PC-3 (cell line): ENCODE measurements around the gene B3GALNT1. TPM values are rescaled to one million over a fixed set of nuclear protein-coding genes. Genes with fewer than 3 reads are reported as not detected.

ENCODE experiments used
- ATAC-seq: fragments of 200-7000 bp; cut with Tn5 transposase; 2 replicates; pipeline ENCODE4 v1.9.1; 2020; ENCODE audit warnings: mild to moderate bottlenecking, moderate library complexity
- BruUV-seq: library from RNA; stranded (reverse); fragments of 400-500 nt; replicated peaks from 2 replicates; lab custom pipeline; 2021; lab: Mats Ljungman, UMichigan
- CTCF ChIA-PET: fragments of 300-600 bp; sonication (Branson Sonifier 250); formaldehyde crosslinking; loops from one replicate; lab custom pipeline; 2022; ENCODE audit warnings: antibody characterized with exemption; lab: Charles Lee
- POLR2A ChIA-PET: fragments of 300-600 bp; sonication (Branson Sonifier 250); formaldehyde crosslinking; loops from one replicate; lab custom pipeline; 2022; ENCODE audit warnings: antibody characterized with exemption; ENCODE audit not compliant: unreplicated experiment; lab: Charles Lee
- DNase-seq: peaks from one replicate; pipeline ENCODE4 v3.0.0-alpha.2; 2015
- H2AFZ ChIP-seq: fragments of 300-600 bp; sonication (generic); 2 replicates; pipeline ENCODE4 v1.6.0; 2016; ENCODE audit warnings: antibody characterized with exemption, low read length
- H3F3A ChIP-seq: fragments of 300-600 bp; sonication (generic); one replicate; pipeline ENCODE4 v1.6.0; 2017; ENCODE audit warnings: antibody characterized with exemption, low read length, control low read depth, mild to moderate bottlenecking; ENCODE audit not compliant: unreplicated experiment
- H3K27ac ChIP-seq: fragments of 300-600 bp; sonication (generic); 2 replicates; pipeline ENCODE4 v1.5.1; 2016; ENCODE audit warnings: mild to moderate bottlenecking, low read length
- H3K27me3 ChIP-seq: fragments of 300-600 bp; sonication (generic); 2 replicates; pipeline ENCODE4 v1.6.1; 2016; ENCODE audit warnings: low read length, mixed read lengths
- H3K36me3 ChIP-seq: fragments of 300-600 bp; sonication (generic); 2 replicates; pipeline ENCODE4 v1.6.1; 2016; ENCODE audit warnings: low read depth, mixed run types, low read length, mixed read lengths
- H3K4me1 ChIP-seq: fragments of 300-600 bp; sonication (generic); 2 replicates; pipeline ENCODE4 v1.5.1; 2016; ENCODE audit warnings: low read length; ENCODE audit not compliant: insufficient read depth
- H3K4me2 ChIP-seq: fragments of 300-600 bp; sonication (generic); 2 replicates; pipeline ENCODE4 v1.6.0; 2016; ENCODE audit warnings: low read length
- H3K4me3 ChIP-seq: fragments of 300-600 bp; sonication (generic); 2 replicates; pipeline ENCODE4 v1.5.1; 2016; ENCODE audit warnings: mild to moderate bottlenecking, low read length, mixed read lengths
- H3K79me2 ChIP-seq: fragments of 300-600 bp; sonication (generic); 2 replicates; pipeline ENCODE4 v1.6.1; 2017; ENCODE audit warnings: low read length, mixed read lengths
- H3K9ac ChIP-seq: fragments of 300-600 bp; sonication (generic); 2 replicates; pipeline ENCODE4 v1.6.0; 2016; ENCODE audit warnings: mild to moderate bottlenecking, low read length
- H3K9me2 ChIP-seq: fragments of 300-600 bp; sonication (generic); replicated peaks from 2 replicates; pipeline ENCODE4 v1.6.1; 2016; ENCODE audit warnings: mixed run types, low read length, mixed read lengths
- H3K9me3 ChIP-seq: fragments of 300-600 bp; sonication (generic); 2 replicates; pipeline ENCODE4 v1.6.1; 2016; ENCODE audit warnings: low read length, mixed read lengths
- H4K20me1 ChIP-seq: fragments of 300-600 bp; sonication (generic); 2 replicates; pipeline ENCODE4 v1.6.1; 2016; ENCODE audit warnings: low read length, mixed read lengths
- EZH2 ChIP-seq: fragments of 300-600 bp; sonication (generic); IDR thresholded peaks from one replicate; pipeline ENCODE4 v1.6.1; 2017; ENCODE audit warnings: antibody characterized with exemption, mild to moderate bottlenecking, low read length; ENCODE audit not compliant: unreplicated experiment
- EZH2phosphoT487 ChIP-seq: fragments of 300-600 bp; sonication (generic); IDR thresholded peaks from 2 replicates; pipeline ENCODE4 v1.6.1; 2018; ENCODE audit warnings: mild to moderate bottlenecking, antibody characterized with exemption, low read length, borderline replicate concordance
- intact Hi-C: fragments of 100-400 bp; cut with micrococcal nuclease; formaldehyde crosslinking; loops from 2 replicates; pipeline ENCODE4 v1.9.0; 2023
- total RNA-seq: library from RNA; depleted of rRNA; stranded (reverse); fragments of >200 nt; gene quantifications from 2 replicates; pipeline ENCODE4 v1.2.3, GENCODE V29; 2014
- TF ChIP-seq, protein P1 (sequence below): fragments of 300-600 bp; sonication (generic); conservative IDR thresholded peaks from 2 replicates; pipeline ENCODE4 v1.5.1; 2017; ENCODE audit warnings: antibody characterized with exemption, low read depth, mild to moderate bottlenecking, low read length

B3GALNT1 gene
- total RNA-seq, 1 experiment from 2014 or later: 125 TPM

GRCh38 chr3:161049683-161050248, 55.4 kb downstream of the B3GALNT1 start:
- no peaks in the 10 kb centered on the region for H3K27me3 ChIP-seq
- TF ChIP-seq, protein P1, sequence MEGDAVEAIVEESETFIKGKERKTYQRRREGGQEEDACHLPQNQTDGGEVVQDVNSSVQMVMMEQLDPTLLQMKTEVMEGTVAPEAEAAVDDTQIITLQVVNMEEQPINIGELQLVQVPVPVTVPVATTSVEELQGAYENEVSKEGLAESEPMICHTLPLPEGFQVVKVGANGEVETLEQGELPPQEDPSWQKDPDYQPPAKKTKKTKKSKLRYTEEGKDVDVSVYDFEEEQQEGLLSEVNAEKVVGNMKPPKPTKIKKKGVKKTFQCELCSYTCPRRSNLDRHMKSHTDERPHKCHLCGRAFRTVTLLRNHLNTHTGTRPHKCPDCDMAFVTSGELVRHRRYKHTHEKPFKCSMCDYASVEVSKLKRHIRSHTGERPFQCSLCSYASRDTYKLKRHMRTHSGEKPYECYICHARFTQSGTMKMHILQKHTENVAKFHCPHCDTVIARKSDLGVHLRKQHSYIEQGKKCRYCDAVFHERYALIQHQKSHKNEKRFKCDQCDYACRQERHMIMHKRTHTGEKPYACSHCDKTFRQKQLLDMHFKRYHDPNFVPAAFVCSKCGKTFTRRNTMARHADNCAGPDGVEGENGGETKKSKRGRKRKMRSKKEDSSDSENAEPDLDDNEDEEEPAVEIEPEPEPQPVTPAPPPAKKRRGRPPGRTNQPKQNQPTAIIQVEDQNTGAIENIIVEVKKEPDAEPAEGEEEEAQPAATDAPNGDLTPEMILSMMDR: no peak
- TF ChIP-seq EZH2phosphoT487: no peak
- TF ChIP-seq EZH2: no peak
- no peak overlapping the region for H3K4me3 ChIP-seq
- DNase-seq (no peak), ATAC-seq (no peak)
- no TSS peak for BruUV-seq
- no peaks in the 10 kb centered on the region for H3F3A ChIP-seq
- H3K27ac ChIP-seq: no peak overlapping the region
- H3K9me3 ChIP-seq: no peaks in the 10 kb centered on the region
- intact Hi-C loops: no loop called here
- no peaks in the 10 kb centered on the region for H3K4me1 ChIP-seq
- H4K20me1 ChIP-seq: no peaks in the 10 kb centered on the region
- H3K9me2 ChIP-seq: no peaks in the 10 kb centered on the region
- no peaks in the 10 kb centered on the region for H3K79me2 ChIP-seq
- H3K9ac ChIP-seq: no peak overlapping the region
- ChIA-PET CTCF (no interaction called here), POLR2A (interaction anchor here (1.0 kb wide), 1 partner anchor 20 kb away, joined by 3 read pairs; no protein-coding TSS in a partner anchor)
- H3K36me3 ChIP-seq: no peaks in the 10 kb centered on the region
- H3K4me2 ChIP-seq: no peak overlapping the region
- no peak overlapping the region for H2AFZ ChIP-seq

- intact Hi-C loops: no loop called here
- Histone ChIP-seq H4K20me1 (no peaks in the 10 kb centered on the region), H3K9me2 (no peaks in the 10 kb centered on the region), H3K27me3 (no peaks in the 10 kb centered on the region), H3K4me3 (no peak overlapping the region), H3K27ac (no peak overlapping the region), H3K9me3 (no peaks in the 10 kb centered on the region), H3K4me1 (no peaks in the 10 kb centered on the region), H3K79me2 (no peaks in the 10 kb centered on the region), H2AFZ (no peak overlapping the region), H3K36me3 (no peaks in the 10 kb centered on the region), H3F3A (no peaks in the 10 kb centered on the region), H3K4me2 (no peak overlapping the region), H3K9ac (no peak overlapping the region)
- no TSS peak for BruUV-seq
- CTCF ChIA-PET: no interaction called here
- POLR2A ChIA-PET: no interaction called here
- DNase-seq (no peak), ATAC-seq (no peak)
- TF ChIP-seq EZH2phosphoT487: no peak
- TF ChIP-seq, protein P1: no peak
- TF ChIP-seq EZH2: no peak
Observed at GRCh38 chr3:161043336-161044035, 61.7 kb downstream of the B3GALNT1 start.

DNA sequence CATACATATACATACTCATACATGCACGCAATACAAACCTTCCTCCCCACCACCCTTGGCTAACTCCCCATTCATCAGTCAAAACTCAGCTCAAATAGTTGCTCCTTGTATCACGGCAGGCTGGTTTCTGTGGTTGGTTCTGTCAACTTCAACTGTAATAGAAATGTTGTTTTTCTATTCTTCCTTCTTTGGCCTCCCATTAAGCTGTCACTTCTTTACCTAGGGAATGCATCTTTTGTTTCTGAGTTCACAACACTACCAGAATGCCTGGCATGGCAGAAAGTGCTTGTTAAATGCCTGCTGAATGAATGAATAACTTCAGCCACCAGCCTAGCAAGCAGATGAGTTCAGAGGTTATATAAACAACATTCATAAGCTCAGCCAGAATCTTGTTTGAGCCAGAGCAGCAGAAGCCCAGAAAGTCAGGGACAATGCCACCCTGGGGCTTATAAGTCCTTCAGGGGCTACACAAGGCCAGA, 63.1 kb downstream of the B3GALNT1 start:
- no peaks in the 10 kb centered on the region for H4K20me1 ChIP-seq
- H3K9ac ChIP-seq: no peak overlapping the region
- ChIA-PET CTCF (no interaction called here), POLR2A (no interaction called here)
- no peak overlapping the region for H3K27ac ChIP-seq
- H3K4me1 ChIP-seq: no peaks in the 10 kb centered on the region
- H3K79me2 ChIP-seq: no peaks in the 10 kb centered on the region
- no TSS peak for BruUV-seq
- no peak overlapping the region for H3K4me3 ChIP-seq
- H3F3A ChIP-seq: no peaks in the 10 kb centered on the region
- intact Hi-C loops: no loop called here
- no peak overlapping the region for H3K4me2 ChIP-seq
- ATAC-seq: peak; percentile 38; the same call in 1 of the 2 replicates
- no peak overlapping the region for H2AFZ ChIP-seq
- no peaks in the 10 kb centered on the region for H3K9me2 ChIP-seq
- H3K9me3 ChIP-seq: no peaks in the 10 kb centered on the region
- peak; percentile 22 for DNase-seq
- H3K36me3 ChIP-seq: no peaks in the 10 kb centered on the region
- no peaks in the 10 kb centered on the region for H3K27me3 ChIP-seq
- TF ChIP-seq, protein P1: no peak
- TF ChIP-seq EZH2phosphoT487: no peak
- no peak for TF ChIP-seq EZH2
